Measurements from ENCODE around the gene POLR3K.
"Not testable (repeated sequence)": the region's sequence is repeated elsewhere in the genome, so short reads cannot be mapped to it uniquely, and the experiment has no call there.

DNA sequence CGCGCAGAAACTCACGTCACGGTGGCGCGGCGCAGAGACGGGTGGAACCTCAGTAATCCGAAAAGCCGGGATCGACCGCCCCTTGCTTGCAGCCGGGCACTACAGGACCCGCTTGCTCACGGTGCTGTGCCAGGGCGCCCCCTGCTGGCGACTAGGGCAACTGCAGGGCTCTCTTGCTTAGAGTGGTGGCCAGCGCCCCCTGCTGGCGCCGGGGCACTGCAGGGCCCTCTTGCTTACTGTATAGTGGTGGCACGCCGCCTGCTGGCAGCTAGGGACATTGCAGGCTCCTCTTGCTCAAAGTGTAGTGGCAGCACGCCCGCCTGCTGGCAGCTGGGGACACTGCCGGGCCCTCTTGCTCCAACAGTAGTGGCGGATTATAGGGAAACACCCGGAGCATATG, 42.6 kb downstream of the POLR3K start:
- TF ChIP-seq JUN (IDR thresholded peaks at IDR 0.05; ENCODE audit: borderline replicate concordance, insufficient read depth, insufficient read length, low read depth); POLR2A (IDR thresholded peaks at IDR 0.05; ENCODE audit: low read depth, low read length): not testable (repeated sequence)
- TF ChIP-seq, protein P1, sequence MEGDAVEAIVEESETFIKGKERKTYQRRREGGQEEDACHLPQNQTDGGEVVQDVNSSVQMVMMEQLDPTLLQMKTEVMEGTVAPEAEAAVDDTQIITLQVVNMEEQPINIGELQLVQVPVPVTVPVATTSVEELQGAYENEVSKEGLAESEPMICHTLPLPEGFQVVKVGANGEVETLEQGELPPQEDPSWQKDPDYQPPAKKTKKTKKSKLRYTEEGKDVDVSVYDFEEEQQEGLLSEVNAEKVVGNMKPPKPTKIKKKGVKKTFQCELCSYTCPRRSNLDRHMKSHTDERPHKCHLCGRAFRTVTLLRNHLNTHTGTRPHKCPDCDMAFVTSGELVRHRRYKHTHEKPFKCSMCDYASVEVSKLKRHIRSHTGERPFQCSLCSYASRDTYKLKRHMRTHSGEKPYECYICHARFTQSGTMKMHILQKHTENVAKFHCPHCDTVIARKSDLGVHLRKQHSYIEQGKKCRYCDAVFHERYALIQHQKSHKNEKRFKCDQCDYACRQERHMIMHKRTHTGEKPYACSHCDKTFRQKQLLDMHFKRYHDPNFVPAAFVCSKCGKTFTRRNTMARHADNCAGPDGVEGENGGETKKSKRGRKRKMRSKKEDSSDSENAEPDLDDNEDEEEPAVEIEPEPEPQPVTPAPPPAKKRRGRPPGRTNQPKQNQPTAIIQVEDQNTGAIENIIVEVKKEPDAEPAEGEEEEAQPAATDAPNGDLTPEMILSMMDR (IDR thresholded peaks at IDR 0.05; ENCODE audit: extremely low read depth in 1 of 2, insufficient read depth in 1 of 2, low read depth in 1 of 2, low read length in 2 of 2): peak; percentile 35 to 51

Data from endothelial cell of umbilical vein (primary cell).